HFF-Myc (cell line): ENCODE measurements around the gene RHCG.

Experiments used
- DNase-seq: peaks from one replicate; pipeline ENCODE4 v3.0.0-alpha.2; 2011; ENCODE audit warnings: low read depth; ENCODE audit errors: extremely low read depth
- H3K4me3 ChIP-seq: replicated peaks from 2 replicates; pipeline ENCODE4 v1.5.1; 2011; ENCODE audit warnings: low read depth, mild to moderate bottlenecking, control low read depth, low read length
- TF ChIP-seq, protein P1 (sequence below): IDR thresholded peaks from 2 replicates; pipeline ENCODE4 v1.5.1; 2012; ENCODE audit warnings: mild to moderate bottlenecking, low read depth, low read length, control low read depth; ENCODE audit errors: missing control alignments

RHCG gene

DNA sequence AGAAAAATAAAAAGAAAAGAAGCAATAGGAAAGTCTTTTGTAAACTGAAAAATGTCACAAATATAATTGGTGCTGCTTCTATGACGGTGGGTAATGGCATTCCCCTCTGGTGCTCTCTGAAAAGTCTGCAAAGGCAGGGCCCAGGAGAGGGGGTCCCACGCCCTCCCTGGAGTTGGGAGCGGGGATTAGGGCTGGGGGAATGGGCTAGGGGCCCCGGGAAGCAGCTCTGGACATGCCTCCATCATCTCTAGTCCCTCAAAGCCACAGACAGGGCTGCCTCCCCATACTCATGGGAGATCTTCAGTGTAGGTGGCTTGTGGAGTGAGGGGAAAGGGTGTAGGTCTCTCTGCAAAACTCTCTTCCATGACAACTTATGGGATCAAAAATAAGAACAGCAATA lies 7.8 kb upstream of the RHCG start:
- TF ChIP-seq, protein P1, sequence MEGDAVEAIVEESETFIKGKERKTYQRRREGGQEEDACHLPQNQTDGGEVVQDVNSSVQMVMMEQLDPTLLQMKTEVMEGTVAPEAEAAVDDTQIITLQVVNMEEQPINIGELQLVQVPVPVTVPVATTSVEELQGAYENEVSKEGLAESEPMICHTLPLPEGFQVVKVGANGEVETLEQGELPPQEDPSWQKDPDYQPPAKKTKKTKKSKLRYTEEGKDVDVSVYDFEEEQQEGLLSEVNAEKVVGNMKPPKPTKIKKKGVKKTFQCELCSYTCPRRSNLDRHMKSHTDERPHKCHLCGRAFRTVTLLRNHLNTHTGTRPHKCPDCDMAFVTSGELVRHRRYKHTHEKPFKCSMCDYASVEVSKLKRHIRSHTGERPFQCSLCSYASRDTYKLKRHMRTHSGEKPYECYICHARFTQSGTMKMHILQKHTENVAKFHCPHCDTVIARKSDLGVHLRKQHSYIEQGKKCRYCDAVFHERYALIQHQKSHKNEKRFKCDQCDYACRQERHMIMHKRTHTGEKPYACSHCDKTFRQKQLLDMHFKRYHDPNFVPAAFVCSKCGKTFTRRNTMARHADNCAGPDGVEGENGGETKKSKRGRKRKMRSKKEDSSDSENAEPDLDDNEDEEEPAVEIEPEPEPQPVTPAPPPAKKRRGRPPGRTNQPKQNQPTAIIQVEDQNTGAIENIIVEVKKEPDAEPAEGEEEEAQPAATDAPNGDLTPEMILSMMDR: no peak
- DNase-seq: no peak

DNA sequence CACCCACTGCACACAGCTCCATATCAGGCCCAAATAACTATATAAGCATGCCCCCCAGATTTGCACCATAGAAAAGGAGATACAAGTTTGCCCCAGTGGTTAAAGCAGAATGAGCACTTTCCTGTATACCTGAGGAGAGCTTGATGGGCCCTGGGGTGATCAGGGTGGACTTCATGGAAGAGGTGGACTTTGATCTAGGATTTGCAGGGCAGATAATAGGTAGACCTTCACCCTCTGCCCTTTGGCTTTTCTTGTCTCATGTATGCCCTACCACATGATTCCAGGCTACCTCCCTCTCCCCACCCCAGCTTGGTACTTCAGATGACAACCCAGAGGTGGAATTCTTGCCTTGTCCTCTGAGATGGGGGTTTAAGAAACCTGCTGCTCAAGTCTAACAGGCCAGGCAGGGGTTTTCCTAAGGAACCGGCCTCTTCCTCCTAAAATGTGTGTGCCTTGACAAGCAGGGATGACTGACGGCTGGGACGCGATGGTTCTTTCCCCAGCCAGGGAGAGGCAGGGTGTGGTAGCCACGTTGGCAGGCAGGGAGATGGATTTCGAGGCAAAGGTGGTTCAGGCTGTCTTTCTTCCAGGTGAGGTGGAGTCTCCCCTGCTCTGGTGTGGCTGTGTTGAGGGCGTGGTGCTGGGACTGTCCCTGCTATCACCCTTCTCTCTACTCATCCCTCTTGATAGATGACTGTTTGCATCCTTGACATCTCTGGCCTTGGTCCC lies 6.6 kb upstream of the RHCG start:
- no peak for DNase-seq
- no peak overlapping the region for H3K4me3 ChIP-seq
- TF ChIP-seq, protein P1: no peak

More for the DNA sequence above, 7.8 kb upstream of the RHCG start:
- H3K4me3 ChIP-seq: no peak overlapping the region

DNA sequence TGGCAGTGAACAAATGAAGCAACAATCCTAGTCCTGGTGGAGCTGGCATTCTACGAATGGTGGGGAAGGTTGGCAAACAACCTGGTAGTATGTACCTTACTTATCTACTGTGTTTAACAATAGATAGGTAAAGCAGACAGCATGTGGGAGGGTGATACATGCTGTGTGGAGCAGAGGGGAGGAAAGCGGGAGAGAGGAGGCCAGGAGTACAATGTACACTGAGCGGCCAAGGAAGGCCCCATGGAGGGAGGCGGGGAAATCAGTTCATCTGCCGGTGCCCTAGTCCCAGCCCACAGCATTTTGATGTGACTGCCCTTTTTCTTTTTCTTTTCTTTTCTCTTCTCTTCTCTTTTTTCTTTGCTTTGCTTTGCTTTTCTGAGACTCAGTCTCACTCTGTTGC lies 5.3 kb upstream of the RHCG start:
- TF ChIP-seq, protein P1: no peak
- no peak overlapping the region for H3K4me3 ChIP-seq

DNA sequence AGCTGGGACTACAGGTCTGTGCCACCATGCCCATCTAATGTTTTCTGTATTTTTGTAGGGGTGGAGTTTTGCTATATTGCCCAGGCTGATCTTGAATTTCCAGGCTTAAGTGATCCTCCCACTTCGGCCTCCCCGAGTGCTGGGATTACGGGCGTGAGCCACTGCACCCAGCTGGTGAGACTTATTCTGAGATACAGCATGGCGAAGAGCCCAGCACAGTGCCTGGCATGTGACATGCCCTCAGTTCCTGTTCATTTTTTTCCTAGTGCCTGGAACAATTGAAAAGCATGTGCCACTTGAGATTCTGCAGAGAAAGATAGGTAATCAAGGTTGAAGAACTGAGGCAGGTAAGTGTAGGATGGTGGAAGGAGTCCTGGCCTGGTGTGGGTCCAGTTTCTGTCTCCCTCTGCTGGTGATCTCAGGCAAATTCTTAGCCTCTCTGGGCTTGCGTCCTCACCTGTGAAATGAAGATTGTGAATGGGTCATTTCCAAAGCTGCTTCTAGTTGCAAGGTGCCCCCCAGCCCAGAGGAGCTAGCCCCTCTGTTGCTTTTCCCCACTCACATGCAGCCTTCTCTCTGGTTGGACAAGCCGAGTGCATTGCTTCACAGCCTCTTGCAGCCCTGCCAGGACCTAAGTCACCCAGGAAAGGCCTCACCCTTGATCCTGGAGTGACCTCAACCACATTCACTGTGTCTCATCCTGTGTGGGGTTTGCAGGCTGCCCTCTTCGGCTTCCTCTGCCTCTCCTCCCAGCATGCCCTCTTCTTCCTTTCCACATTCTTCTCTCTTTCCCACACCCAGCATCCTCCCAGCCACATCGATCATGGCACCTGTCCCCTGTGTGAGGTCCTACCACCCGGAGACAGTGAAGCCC lies 4.3 kb upstream of the RHCG start:
- no peak for DNase-seq
- no peak overlapping the region for H3K4me3 ChIP-seq
- TF ChIP-seq, protein P1: peak; percentile 45

More for the DNA sequence above, 5.3 kb upstream of the RHCG start:
- no peak for DNase-seq

DNA sequence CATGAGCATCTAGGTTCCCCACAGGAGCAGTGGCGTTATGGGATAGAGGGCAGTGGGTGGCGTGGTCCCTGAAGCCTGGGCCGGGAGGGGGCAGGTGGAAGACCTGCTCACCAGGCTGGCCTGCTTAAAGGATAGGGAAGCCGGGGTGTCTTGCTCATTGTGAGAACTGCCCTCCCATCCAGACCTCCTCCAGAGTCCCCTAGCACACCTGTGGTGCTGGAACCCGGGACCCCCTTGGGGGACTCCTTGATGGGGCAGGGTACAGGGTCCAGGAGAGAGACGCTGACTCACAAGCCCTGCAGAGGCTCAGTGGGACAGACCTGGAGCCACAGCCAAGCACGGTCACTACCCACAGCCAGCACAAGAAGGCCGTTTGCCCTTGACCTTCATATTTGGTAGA lies 2.8 kb upstream of the RHCG start:
- H3K4me3 ChIP-seq: no peak overlapping the region
- no peak for DNase-seq
- TF ChIP-seq, protein P1: no peak

DNA sequence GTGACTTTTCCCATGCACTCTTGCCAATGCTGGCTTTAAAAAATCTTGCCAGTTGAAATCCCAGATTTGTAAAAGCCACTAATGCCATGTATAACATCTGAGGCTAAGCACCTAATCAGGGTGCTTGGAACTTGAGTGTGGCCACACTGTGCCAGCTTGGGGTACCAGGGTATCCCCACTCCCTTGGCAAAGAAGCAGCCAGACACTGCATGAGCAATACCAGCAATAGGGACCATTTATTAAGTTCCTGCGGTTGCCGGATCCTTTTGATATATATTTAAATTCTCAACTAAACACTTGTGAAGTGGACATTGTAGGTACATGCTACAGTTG lies 2.2 kb upstream of the RHCG start:
- TF ChIP-seq, protein P1: no peak
- no peak overlapping the region for H3K4me3 ChIP-seq
- DNase-seq: no peak
